Measurements from ENCODE around the gene WNT3A.

DNA sequence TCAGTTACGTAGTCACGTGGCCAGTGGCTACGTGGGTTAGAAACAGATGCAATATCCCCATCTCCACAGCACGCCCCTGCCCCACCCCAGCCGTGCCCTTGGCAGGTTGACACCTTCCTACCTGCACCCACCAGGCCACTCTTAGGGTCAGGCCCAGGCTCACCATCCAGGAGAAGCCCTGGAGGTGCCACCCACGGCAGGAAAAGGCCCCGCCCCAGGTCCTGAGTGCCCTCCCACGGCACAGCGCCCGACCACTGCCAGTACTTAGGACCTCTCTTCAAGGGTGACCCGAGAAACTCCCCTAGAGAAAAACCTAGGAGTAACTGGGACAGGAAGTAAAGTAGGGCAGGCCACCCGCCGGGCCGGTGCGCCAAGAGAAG, 94.8 kb downstream of the WNT3A start:
- TF ChIP-seq, protein P1, sequence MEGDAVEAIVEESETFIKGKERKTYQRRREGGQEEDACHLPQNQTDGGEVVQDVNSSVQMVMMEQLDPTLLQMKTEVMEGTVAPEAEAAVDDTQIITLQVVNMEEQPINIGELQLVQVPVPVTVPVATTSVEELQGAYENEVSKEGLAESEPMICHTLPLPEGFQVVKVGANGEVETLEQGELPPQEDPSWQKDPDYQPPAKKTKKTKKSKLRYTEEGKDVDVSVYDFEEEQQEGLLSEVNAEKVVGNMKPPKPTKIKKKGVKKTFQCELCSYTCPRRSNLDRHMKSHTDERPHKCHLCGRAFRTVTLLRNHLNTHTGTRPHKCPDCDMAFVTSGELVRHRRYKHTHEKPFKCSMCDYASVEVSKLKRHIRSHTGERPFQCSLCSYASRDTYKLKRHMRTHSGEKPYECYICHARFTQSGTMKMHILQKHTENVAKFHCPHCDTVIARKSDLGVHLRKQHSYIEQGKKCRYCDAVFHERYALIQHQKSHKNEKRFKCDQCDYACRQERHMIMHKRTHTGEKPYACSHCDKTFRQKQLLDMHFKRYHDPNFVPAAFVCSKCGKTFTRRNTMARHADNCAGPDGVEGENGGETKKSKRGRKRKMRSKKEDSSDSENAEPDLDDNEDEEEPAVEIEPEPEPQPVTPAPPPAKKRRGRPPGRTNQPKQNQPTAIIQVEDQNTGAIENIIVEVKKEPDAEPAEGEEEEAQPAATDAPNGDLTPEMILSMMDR (conservative IDR thresholded peaks at IDR 0.05; ENCODE audit: low read length) = no peak
- TF ChIP-seq EZH2phosphoT487 (IDR thresholded peaks at IDR 0.05; ENCODE audit: borderline replicate concordance) = no peak

Measured in Loucy (cell line).